Measurements from ENCODE around the gene TMEM271.
"Not testable (repeated sequence)": the region's sequence is repeated elsewhere in the genome, so short reads cannot be mapped to it uniquely, and the experiment has no call there.

The TMEM271 gene

GRCh38 chr4:578451-579443 is 2.7 kb upstream of the TMEM271 start:
- DNase-seq, result no peak

- no peak for DNase-seq
These were observed 1.7 kb upstream of the TMEM271 start for GRCh38 chr4:577499-578450.

- DNase-seq, result no peak
These were observed 950 bp upstream of the TMEM271 start for GRCh38 chr4:576991-577498.

- DNase-seq, result no peak
These were observed 584 bp downstream of the TMEM271 start for GRCh38 chr4:575281-576141.

DNA sequence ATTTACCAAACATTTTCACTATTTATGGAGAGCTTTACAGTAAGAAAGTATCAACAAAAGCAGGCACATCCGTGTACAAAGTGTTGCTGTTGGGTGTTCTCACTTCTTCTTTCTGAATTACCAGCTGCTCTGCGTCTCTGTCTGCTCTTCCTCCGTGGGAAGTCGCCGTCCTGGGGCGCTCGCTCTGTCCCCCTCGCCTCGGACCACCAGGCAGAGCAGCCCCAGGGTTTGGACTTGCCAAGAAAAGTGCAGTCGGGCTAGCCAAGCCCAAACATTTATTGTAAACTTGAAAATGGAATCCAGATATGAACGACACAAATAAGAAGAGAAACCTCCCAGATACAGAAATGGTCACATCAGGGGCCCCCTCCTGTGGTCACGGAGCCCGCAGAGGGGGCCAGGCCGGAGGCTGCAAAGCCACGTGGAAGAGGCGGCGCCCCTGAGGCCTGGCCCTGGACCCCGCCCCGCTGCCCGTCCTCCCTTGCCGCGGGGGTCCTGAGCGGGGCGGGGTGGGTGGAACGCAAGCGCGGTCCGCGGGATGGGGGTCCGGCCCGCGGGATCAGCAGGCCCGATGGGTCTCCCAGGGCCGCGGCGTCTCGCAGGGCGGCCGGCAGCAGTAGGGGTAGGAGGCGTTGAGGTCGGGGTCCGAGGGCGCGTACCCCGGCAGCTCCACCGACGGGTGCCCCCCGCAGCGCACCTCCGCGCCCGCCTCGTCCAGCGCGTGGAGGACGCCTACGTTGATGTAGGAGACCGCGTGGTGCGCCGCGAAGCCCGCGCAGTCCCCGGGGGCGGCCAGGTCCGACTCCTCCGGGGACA is 1.5 kb downstream of the TMEM271 start:
- DNase-seq, result no peak

DNA sequence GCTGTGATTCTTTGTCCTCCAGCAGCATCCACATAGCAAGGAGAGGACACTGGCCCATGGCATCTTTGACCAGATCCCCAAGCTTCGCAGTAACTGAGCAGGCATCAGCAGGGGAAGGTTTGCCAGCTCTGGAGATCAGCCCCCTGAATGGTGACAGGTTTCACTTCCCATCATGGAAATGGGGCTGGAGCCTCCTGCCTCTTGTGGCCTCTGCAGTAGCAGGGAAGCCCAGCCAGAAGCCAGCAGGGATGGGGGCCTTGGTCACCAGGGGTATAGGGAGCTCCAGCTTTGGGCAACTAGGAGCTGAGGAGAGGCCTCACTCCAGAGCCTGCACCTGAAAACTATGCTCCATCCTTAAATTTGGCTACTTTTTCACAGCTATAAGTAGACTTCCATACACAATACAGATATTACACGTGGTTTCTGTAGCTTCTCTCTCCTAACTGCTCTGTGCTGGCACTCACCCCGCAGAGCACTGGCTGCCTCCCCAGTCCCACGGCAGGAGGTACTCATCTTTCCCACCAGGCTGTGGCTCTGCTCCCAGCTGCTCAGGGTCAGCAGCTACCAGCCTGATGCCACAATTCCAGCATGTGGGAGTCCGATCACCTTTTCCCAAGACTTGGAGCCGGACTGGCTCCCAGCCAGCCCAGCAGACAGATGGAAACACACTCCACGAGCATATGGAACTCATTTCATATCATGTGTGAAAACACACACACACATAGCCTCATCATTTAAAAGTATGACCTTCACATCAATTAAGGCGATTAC is 2.8 kb downstream of the TMEM271 start:
- no peak for DNase-seq

DNA sequence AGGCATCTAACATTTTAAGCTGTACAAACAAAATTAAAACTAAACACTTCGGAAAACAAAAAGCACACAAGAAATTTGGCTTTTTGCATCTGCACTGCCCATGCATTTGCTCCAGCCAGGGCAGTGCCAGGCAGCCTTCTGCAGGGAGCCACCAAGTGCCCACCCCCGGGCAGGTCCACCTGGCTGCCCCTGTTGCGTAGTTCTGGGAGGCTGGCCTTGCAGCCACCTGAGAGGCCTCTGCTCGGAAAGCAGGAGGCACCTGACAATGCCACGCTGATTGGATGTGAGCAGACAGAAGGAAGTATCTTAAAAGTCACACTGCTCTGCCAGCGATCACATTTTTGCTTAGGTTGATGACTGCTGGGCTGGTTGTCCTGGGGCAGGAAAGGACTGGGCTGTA is 3.5 kb downstream of the TMEM271 start:
- no peak for DNase-seq

DNA sequence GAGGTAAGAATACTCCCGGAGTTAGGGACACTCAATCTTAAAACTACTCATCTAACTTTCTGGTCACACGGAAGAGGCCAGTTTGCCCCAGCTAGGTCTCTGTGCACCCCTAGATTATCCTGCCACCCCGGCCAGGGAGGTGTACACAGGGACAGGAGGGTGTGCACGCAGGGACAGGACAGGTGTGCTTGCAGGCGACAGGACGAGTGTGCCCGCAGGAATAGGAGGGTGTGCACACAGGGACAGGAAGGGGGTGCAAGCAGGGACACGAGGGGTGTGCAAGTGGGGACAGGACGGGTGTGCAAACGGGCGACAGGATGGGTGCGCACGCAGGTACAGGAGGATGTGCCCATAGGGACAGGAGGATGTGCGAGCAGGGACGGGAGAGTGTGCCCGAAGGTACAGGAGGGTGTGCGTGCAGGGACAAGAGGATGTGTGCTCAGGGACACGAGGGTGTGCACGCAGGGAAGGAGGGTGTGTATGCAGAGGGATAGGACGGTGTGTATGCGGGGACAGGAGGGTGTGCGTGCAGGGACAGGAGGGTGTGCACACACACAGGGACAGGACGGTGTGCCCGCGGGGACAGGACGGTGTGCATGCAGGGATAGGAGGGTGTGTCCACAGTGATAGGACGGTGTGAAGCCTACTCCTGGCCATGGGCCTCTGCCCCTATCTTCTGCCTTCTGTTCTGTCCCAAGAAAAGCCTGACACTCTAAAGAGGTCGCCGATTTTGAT is 4.1 kb downstream of the TMEM271 start:
- no peak for DNase-seq

- no peak for DNase-seq
These were observed 5.3 kb downstream of the TMEM271 start for GRCh38 chr4:570754-571153.

DNA sequence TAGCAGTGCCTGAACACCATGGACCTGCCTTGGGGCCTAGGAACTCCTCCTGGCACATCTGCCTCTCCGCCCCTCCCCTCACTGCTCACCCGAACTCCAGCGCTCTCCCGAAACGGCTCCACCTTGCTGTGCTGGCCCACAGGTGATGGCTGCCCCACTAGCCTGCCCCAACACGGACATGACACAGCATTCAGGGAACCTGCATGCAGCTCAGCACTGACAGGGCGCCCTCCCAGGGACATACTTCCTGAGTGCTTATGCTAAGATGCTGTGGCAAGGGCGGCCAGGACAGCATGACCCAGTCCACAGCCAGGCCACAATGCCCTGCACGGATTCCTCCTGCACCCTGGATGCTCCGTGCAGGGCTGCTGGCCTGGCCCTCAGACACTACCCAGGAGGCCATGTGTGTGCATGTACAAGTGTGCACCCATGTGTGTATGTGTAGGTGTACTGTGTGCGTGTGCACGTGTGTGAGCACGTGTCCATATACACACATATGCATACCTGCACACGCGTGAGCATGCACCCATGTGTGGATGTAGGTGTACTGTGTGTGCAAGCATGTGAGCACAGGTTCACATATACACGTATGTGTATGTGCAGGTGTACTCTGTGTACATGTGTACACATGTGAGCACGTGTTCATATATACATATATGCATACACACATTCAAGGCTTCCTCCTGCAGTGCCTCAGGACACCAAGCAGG is 6.0 kb downstream of the TMEM271 start:
- DNase-seq, result no peak

DNA sequence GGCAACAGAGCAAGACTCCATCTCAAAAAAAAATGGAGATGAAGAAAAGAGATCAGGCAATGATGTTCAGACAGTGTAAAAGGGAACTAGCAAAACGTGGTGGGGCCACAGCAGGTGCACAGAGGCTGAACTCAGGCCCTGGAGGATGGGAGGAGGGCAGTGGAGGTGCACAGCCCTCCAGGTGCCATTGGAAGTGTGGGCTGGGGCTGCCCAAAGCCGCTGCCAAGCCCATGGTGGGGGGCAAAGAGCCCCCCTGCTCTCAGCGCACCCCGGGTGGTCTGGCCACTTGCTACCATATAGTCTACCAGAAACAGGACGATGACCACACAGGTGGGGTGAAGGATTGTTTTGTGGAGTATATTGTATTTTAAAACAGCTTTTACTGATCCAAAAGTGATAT is 7.1 kb downstream of the TMEM271 start:
- no peak for DNase-seq

GRCh38 chr4:568351-568652 is 7.8 kb downstream of the TMEM271 start:
- DNase-seq, result no peak

DNA sequence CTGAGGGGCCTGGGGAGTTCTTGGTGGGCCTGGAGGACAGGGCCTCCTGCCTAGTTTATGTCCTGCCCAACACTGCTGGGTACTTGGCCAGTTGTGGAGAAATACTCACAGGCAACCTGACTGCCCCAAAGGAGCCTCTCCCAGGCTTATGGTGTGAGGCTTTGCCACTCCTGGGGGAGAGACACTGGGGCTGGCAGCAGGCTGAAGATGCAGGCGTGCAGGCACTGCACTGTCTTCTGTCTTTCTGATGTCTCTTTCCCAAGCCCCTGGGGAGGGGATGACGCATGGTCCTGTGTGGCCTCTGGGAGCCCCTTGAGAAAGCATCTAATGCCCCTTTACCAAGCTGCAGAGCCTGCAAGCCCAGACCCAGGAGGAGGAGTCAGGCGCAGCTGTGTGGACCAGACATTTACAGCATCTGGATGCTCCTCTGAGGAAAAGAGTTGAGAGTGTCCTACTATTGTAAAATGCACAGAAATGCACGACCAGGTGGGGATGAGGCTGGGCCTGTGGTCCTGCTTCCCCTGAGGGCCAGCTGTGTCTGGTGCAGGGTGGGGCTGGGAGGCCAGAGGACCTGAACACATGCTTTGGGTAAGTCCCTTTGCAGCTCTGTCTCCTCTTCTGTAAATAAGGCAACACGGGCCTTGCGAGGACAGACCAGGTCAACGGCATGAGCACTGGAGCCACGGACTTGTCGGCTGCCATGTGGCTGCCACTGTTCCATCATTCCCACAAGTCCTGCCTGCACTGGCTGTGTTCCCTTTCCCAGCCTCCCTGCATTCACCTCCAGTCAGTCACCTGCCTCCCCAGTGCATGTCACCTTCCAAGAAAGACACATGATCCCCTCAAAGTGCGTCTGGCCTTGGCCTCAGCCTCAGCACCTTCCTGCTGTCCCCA is 8.4 kb downstream of the TMEM271 start:
- no peak for DNase-seq

- no peak for DNase-seq
These were observed 9.4 kb downstream of the TMEM271 start for GRCh38 chr4:566508-567295.

DNA sequence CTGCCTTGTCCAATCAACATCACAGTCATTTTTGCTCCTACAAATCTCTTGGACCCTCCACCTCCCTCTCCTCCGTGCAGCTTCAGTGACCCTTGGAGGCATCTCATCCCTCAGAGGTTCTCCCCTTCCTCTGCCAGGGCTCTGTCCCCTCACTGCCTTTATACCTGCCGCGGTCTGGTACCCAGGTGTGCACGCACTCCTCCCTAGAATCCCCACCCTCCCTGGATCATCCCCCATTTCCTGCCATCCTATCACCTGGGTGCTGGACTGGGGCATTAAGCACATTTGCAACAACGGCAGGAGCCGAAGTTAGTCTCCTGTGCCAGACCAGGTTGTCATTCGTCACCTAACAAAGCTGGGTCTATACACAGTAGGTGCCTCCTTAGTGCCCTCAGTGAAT is 10.1 kb downstream of the TMEM271 start:
- no peak for DNase-seq

DNA sequence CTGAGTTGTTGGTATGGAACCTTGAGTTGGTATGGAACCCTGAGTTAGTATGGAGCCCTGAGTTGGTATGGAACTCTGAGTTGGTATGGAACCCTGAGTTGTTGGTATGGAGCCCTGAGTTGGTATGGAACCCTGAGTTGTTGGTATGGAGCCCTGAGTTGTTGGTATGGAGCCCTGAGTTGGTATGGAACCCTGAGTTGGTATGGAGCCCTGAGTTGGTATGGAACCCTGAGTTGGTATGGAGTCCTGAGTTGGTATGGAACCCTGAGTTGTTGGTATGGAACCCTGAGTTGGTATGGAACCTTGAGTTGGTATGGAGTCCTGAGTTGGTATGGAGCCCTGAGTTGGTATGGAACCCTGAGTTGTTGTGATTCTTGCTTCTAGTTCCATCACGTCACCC is 10.5 kb downstream of the TMEM271 start:
- DNase-seq, result not testable (repeated sequence)

DNA sequence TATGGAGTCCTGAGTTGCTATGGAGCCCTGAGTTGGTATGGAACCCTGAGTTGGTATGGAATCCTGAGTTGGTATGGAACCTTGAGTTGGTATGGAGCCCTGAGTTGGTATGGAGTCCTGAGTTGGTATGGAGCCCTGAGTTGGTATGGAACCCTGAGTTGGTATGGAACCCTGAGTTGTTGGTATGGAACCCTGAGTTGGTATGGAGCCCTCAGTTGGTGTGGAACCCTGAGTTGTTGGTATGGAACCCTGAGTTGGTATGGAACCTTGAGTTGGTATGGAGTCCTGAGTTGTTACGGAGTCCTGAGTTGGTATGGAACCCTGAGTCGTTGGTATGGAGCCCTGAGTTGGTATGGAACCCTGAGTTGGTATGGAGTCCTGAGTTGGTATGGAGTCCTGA is 13.6 kb downstream of the TMEM271 start:
- DNase-seq, result not testable (repeated sequence)

DNA sequence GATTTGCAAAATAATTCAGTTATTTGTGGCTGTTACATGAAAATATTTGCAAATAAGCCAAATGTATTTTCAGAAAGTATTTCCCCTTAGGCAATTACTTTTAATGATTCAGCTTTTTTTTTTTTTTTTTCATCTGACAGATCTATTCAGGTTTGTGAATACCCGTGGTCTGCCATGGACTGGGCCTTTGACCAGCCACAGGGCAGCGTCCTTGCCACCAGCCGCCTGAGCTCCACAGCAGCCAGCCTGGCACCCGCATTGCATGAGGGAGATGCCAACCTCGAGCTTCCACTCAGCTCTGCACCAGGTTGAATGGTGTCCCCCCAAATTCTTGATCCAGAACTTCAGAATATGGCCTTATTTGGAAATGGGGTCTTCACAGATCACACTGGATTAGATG is 14.7 kb downstream of the TMEM271 start:
- no peak for DNase-seq

All from activated CD4-positive, alpha-beta T cell treated with anti-CD3 and anti-CD28 coated beads for 1 hour (primary cell).